Heart left ventricle (tissue), 13 donors: ENCODE data around the gene E4F1.

Experiments used
- CTCF ChIP-seq, 12 donors: fragments of 200-600 bp; sonication (generic) in 4 of 12; IDR thresholded peaks; one replicate each; pipeline versions ENCODE4 v1.5.0 to v1.8.0; 2018 to 2022; ENCODE audit warnings: antibody characterized with exemption in 12 of 12, mild to moderate bottlenecking in 5 of 12
- POLR2A ChIP-seq, 2 donors: fragments of 450-650 bp; IDR thresholded peaks; one replicate each; pipeline ENCODE4 v1.6.1; 2017; ENCODE audit warnings: antibody characterized with exemption in 2 of 2, mild to moderate bottlenecking in 2 of 2, moderate library complexity in 2 of 2
- donor health status: ischemic (EF 13 %, LVEDD 7.1; RV severe dilation, severe dysfunction).
- donor health status: DM: no; HTN: yes; CAD: no.
- donor health status: DM: no; HTN: no; CAD: no.
- donor health status: ischemic (EF 25% LVEDD 6.9; RV normal size, moderate dysfunction).
- donor health status: ischemic (EF 25% LVEDD 5.7; RV mildly dilated, moderate dysfunction).
- donor health status: ischemic (EF 35%, LVEDD 5.7; RV mildly dilated, moderate dysfunction).
- donor health status: nonischemic (EF 11% LVEDD 7.7; RV severe dilation, severe dysfunction).
- donor health status: DM: yes; HTN: yes; CAD: no.
- donor health status: PGD.
- donor health status: ischemic (EF 29% LVEDD 5.4; RV normal size, mild dysfunction).
- donor health status: nonischemic (EF 23%, LVEDD 6.1; RV moderate dilation, normal function).

DNA sequence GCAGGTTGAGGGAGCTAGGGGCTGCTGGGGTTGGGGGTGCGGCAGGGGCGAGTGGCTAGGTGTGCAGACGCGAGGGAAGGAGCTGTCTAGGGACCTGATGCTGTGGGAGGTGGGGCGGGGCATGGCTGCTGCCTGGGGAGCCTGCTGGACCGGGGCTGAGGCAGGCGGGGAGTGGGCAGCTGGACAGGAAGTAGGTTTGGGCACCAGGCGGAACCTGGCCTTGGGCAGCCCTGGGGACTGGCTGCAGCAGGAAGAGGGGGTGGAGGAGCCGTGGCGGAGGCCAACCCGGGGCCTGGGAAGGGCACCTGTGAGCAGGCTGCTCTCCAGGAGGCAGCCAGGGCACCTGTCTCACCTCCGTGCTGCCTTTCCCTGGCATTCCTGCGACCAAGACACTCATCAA is 7.0 kb downstream of the E4F1 start:
- TF ChIP-seq CTCF (IDR thresholded peaks at IDR 0.05) (no peak), POLR2A (IDR thresholded peaks at IDR 0.05) (no peak)
